Measurements from ENCODE around the gene HLA-B. TPM values are rescaled to one million over a fixed set of nuclear protein-coding genes. Genes with fewer than 3 reads are reported as not detected.

HLA-B gene
- total and polyA plus RNA-seq, 4 donors: 341 to 864 (median 417) TPM

DNA sequence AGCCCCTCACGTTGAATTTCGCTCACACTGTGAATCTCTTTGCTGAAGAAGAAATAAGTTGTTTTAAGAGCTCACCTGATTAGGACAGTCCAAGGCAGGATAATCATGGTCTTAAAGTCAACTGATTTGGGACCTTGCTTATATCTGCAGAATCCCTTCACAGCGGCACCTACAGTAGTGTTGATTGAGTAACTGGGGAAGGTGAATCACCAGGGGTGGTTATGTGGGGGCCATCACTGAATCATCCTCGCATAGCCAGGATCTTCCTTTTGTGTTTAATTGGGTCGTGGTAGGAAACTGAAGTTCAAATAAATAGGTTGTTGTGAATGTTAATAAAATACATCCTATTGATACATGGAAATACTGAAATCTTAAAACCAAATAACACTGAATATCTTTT is 26.2 kb upstream of the HLA-B start:
- no peak for DNase-seq (ENCODE audit: low spot score)
- Histone ChIP-seq H3K4me3 (ENCODE audit: low read depth in 1 of 3, low read length in 3 of 3) (no peak overlapping the region), H3K9ac (ENCODE audit: low read depth in 1 of 2, low read length in 2 of 2) (no peak overlapping the region), H3K27me3 (ENCODE audit: control insufficient read depth in 4 of 4, insufficient read depth in 4 of 4, low read length in 3 of 4) (no peaks in the 10 kb centered on the region), H3K4me1 (ENCODE audit: control insufficient read depth in 4 of 4, insufficient read depth in 4 of 4, low read length in 3 of 4) (peaks cover 0 to 9% (median 7%) of the 10 kb centered on the region in 4 donors), H3K9me3 (ENCODE audit: control insufficient read depth in 4 of 4, low read length in 3 of 4) (no peaks in the 10 kb centered on the region), H3K36me3 (ENCODE audit: control insufficient read depth in 4 of 4, insufficient read depth in 3 of 4, low read depth in 1 of 4, low read length in 3 of 4) (no peaks in the 10 kb centered on the region), H3K27ac (ENCODE audit: low read depth in 1 of 2, low read length in 2 of 2) (no peak overlapping the region)
- TF ChIP-seq SP1 (IDR thresholded peaks at IDR 0.05) (no peak), EGR1 (IDR thresholded peaks at IDR 0.05; ENCODE audit: low read depth in 2 of 2) (no peak), YY1 (IDR thresholded peaks at IDR 0.05) (no peak), TAF1 (conservative IDR thresholded peaks at IDR 0.05) (no peak), HNF4A (conservative IDR thresholded peaks at IDR 0.05) (no peak), HNF4G (IDR thresholded peaks at IDR 0.05) (no peak), MAX (IDR thresholded peaks at IDR 0.05) (no peak), RXRA (IDR thresholded peaks at IDR 0.05) (no peak), JUND (IDR thresholded peaks at IDR 0.05) (no peak), GABPA (IDR thresholded peaks at IDR 0.05 in 1 of 2, conservative IDR thresholded peaks at IDR 0.05 in 1 of 2) (no peak), FOXA2 (IDR thresholded peaks at IDR 0.05) (no peak), RAD21 (IDR thresholded peaks at IDR 0.05) (no peak), FOXA1 (IDR thresholded peaks at IDR 0.05) (no peak)
- TF ChIP-seq, protein P1, sequence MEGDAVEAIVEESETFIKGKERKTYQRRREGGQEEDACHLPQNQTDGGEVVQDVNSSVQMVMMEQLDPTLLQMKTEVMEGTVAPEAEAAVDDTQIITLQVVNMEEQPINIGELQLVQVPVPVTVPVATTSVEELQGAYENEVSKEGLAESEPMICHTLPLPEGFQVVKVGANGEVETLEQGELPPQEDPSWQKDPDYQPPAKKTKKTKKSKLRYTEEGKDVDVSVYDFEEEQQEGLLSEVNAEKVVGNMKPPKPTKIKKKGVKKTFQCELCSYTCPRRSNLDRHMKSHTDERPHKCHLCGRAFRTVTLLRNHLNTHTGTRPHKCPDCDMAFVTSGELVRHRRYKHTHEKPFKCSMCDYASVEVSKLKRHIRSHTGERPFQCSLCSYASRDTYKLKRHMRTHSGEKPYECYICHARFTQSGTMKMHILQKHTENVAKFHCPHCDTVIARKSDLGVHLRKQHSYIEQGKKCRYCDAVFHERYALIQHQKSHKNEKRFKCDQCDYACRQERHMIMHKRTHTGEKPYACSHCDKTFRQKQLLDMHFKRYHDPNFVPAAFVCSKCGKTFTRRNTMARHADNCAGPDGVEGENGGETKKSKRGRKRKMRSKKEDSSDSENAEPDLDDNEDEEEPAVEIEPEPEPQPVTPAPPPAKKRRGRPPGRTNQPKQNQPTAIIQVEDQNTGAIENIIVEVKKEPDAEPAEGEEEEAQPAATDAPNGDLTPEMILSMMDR (IDR thresholded peaks at IDR 0.05; ENCODE audit: low read depth, low read length, missing input control): no peak
- TF ChIP-seq, protein P2, sequence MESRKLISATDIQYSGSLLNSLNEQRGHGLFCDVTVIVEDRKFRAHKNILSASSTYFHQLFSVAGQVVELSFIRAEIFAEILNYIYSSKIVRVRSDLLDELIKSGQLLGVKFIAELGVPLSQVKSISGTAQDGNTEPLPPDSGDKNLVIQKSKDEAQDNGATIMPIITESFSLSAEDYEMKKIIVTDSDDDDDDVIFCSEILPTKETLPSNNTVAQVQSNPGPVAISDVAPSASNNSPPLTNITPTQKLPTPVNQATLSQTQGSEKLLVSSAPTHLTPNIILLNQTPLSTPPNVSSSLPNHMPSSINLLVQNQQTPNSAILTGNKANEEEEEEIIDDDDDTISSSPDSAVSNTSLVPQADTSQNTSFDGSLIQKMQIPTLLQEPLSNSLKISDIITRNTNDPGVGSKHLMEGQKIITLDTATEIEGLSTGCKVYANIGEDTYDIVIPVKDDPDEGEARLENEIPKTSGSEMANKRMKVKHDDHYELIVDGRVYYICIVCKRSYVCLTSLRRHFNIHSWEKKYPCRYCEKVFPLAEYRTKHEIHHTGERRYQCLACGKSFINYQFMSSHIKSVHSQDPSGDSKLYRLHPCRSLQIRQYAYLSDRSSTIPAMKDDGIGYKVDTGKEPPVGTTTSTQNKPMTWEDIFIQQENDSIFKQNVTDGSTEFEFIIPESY (IDR thresholded peaks at IDR 0.05): no peak
- TF ChIP-seq, protein P3, sequence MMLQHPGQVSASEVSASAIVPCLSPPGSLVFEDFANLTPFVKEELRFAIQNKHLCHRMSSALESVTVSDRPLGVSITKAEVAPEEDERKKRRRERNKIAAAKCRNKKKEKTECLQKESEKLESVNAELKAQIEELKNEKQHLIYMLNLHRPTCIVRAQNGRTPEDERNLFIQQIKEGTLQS (IDR thresholded peaks at IDR 0.05): no peak
- TF ChIP-seq, protein P4, sequence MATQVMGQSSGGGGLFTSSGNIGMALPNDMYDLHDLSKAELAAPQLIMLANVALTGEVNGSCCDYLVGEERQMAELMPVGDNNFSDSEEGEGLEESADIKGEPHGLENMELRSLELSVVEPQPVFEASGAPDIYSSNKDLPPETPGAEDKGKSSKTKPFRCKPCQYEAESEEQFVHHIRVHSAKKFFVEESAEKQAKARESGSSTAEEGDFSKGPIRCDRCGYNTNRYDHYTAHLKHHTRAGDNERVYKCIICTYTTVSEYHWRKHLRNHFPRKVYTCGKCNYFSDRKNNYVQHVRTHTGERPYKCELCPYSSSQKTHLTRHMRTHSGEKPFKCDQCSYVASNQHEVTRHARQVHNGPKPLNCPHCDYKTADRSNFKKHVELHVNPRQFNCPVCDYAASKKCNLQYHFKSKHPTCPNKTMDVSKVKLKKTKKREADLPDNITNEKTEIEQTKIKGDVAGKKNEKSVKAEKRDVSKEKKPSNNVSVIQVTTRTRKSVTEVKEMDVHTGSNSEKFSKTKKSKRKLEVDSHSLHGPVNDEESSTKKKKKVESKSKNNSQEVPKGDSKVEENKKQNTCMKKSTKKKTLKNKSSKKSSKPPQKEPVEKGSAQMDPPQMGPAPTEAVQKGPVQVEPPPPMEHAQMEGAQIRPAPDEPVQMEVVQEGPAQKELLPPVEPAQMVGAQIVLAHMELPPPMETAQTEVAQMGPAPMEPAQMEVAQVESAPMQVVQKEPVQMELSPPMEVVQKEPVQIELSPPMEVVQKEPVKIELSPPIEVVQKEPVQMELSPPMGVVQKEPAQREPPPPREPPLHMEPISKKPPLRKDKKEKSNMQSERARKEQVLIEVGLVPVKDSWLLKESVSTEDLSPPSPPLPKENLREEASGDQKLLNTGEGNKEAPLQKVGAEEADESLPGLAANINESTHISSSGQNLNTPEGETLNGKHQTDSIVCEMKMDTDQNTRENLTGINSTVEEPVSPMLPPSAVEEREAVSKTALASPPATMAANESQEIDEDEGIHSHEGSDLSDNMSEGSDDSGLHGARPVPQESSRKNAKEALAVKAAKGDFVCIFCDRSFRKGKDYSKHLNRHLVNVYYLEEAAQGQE (IDR thresholded peaks at IDR 0.05): no peak
- 64% methylated on average over 5 of the region's 5 CpGs for WGBS

Data from liver (tissue), 9 donors.